Gastroesophageal sphincter (tissue), 3 donors: ENCODE results near the gene FIGN.

Source experiments
- CTCF ChIP-seq, 4 experiments: fragments of 200-600 bp in 2 of 4; fragments of 450-650 bp in 2 of 4; sonication (generic) in 1 of 4; IDR thresholded peaks; one replicate each; pipeline ENCODE4 v1.5.1; 2017 to 2019; ENCODE audit warnings: antibody characterized with exemption in 4 of 4, mild to moderate bottlenecking in 2 of 4, moderate library complexity in 2 of 4
- EP300 ChIP-seq: sonication (generic); formaldehyde crosslinking; IDR thresholded peaks from one replicate; pipeline ENCODE4 v1.6.1; 2017; ENCODE audit warnings: antibody characterized with exemption, mild to moderate bottlenecking
- POLR2A ChIP-seq, 2 donors: fragments of 450-650 bp; IDR thresholded peaks; one replicate each; pipeline ENCODE4 v1.6.1; 2017; ENCODE audit warnings: antibody characterized with exemption in 2 of 2, mild to moderate bottlenecking in 2 of 2, moderate library complexity in 1 of 2
- POLR2AphosphoS5 ChIP-seq: sonication (generic); formaldehyde crosslinking; IDR thresholded peaks from one replicate; pipeline ENCODE4 v1.6.1; 2017; ENCODE audit warnings: antibody characterized with exemption

- no peak for TF ChIP-seq CTCF (IDR thresholded peaks at IDR 0.05)
- no peak for TF ChIP-seq POLR2AphosphoS5
- TF ChIP-seq POLR2A (IDR thresholded peaks at IDR 0.05) = no peak
- TF ChIP-seq EP300 = no peak
Measured at GRCh38 chr2:163602196-163602595, 133.6 kb downstream of the FIGN start.
